Progenitor cell of endocrine pancreas (in vitro differentiated cells): Measurements from ENCODE around the gene JADE1. TPM values are rescaled to one million over a fixed set of nuclear protein-coding genes. Genes with fewer than 3 reads are reported as not detected.

Experiments
- DNase-seq: peaks from one replicate; pipeline ENCODE4 v3.0.0; 2021; ENCODE audit warnings: low spot score; ENCODE audit not compliant: unreplicated experiment
- H3K27ac Mint-ChIP-seq: 2 replicates; pipeline ENCODE4 v1.8.0; 2021; ENCODE audit warnings: mild to moderate bottlenecking, moderate library complexity, mixed read lengths
- H3K27me3 Mint-ChIP-seq: 2 replicates; pipeline ENCODE4 v1.8.0; 2021; ENCODE audit warnings: mixed read lengths
- H3K36me3 Mint-ChIP-seq: 2 replicates; pipeline ENCODE4 v1.8.0; 2022; ENCODE audit warnings: mixed read lengths; ENCODE audit not compliant: insufficient read depth
- H3K4me1 Mint-ChIP-seq: 2 replicates; pipeline ENCODE4 v1.8.0; 2021; ENCODE audit warnings: low read depth, mixed read lengths
- H3K4me3 Mint-ChIP-seq: 2 replicates; pipeline ENCODE4 v1.8.0; 2021; ENCODE audit warnings: low read depth, mild to moderate bottlenecking, moderate library complexity, mixed read lengths
- H3K9me3 Mint-ChIP-seq: 2 replicates; pipeline ENCODE4 v1.8.0; 2021; ENCODE audit warnings: low read depth, mixed read lengths
- CTCF ChIP-seq: fragments of 200-600 bp; sonication (generic); IDR thresholded peaks from one replicate; pipeline ENCODE4 v1.5.0; 2021; ENCODE audit warnings: antibody characterized with exemption, mild to moderate bottlenecking; ENCODE audit not compliant: unreplicated experiment
- total RNA-seq: library from RNA; stranded (reverse); gene quantifications from 2 replicates; pipeline ENCODE4 v1.2.1, GENCODE V29; 2021

The JADE1 gene
- total RNA-seq, 1 donor from 2014 or later, result 35.3 TPM

DNA sequence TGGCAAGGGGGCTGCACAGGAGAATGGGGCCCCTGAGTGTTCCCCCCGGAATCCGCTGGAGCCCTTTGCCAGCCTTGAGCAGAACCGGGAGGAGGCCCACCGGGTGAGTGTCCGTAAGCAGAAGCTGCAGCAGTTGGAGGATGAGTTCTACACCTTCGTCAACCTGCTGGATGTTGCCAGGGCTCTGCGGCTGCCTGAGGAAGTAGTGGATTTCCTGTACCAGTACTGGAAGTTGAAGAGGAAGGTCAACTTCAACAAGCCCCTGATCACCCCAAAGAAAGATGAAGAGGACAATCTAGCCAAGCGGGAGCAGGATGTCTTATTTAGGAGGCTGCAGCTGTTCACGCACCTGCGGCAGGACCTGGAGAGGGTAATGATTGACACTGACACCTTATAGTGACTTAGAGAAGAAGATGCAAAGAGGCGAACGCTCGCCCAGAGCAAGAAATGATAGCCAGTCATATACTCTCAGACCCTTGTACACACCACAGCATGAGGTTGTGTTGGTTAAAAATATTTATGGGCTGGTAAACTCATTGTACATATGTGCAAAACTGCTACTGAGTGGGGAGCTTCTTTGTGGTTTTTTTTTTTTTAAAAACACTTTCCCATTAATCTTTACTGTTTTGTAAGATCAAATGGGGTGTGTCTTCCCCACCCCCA is 52.5 kb downstream of the JADE1 start:
- H3K4me1 Mint-ChIP-seq, result peaks cover 5% of the 10 kb centered on the region
- H3K27ac Mint-ChIP-seq, result no peak overlapping the region
- H3K4me3 Mint-ChIP-seq, result no peak overlapping the region
- peaks cover 20% of the 10 kb centered on the region for H3K36me3 Mint-ChIP-seq
- no peak for DNase-seq
- no peaks in the 10 kb centered on the region for H3K27me3 Mint-ChIP-seq
- TF ChIP-seq CTCF, result no peak
- H3K9me3 Mint-ChIP-seq, result no peaks in the 10 kb centered on the region

DNA sequence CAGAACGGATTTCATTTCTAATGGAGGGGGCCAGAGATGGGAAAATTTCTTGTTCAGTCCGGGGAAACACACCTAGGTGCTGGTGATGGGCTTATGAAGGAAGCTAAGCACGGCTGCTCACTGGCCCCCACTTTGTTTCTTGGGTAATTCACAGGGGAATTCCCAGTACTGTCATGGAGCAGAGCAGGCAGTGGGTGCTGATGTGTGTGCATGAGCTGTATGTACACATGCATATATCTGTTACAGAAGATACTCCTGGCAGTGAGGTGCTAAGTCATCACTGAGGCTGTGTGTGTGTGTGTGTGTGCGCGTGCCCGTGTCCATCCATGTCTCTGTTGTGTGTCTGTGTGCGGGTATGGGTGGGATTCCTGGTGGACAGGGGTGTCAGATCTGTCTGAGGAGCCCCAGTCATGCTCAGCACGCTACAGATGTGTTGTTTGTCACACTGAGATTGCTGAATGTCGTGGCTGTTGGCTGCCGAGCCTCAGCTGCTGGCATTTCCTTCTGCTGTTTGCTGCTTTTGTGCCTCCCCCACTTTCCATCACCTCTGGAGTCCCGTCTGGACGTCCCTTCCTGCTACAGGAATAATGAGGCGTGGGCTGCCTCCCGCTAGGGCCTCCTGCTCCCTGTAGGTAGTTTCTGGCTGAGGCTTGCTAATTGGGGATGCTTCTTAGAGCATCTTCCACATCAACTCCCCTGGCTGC is 53.3 kb downstream of the JADE1 start:
- peaks cover 18% of the 10 kb centered on the region for H3K36me3 Mint-ChIP-seq
- no peak overlapping the region for H3K27ac Mint-ChIP-seq

GRCh38 chr4:128863312-128864075 is 54.0 kb downstream of the JADE1 start:
- peaks cover 8% of the 10 kb centered on the region for H3K4me1 Mint-ChIP-seq
- peak; percentile 72 for DNase-seq
- no peaks in the 10 kb centered on the region for H3K9me3 Mint-ChIP-seq
- no peaks in the 10 kb centered on the region for H3K27me3 Mint-ChIP-seq
- H3K36me3 Mint-ChIP-seq, result peaks cover 15% of the 10 kb centered on the region
- TF ChIP-seq CTCF, result peak; percentile 86
- H3K27ac Mint-ChIP-seq, result peak overlapping the region; percentile 15
- no peak overlapping the region for H3K4me3 Mint-ChIP-seq

More for the DNA sequence above, 53.3 kb downstream of the JADE1 start:
- H3K4me3 Mint-ChIP-seq, result no peak overlapping the region
- H3K27me3 Mint-ChIP-seq, result no peaks in the 10 kb centered on the region
- peaks cover 5% of the 10 kb centered on the region for H3K4me1 Mint-ChIP-seq
- no peak for TF ChIP-seq CTCF
- no peaks in the 10 kb centered on the region for H3K9me3 Mint-ChIP-seq
- no peak for DNase-seq

- Mint-ChIP-seq H3K27me3 (no peaks in the 10 kb centered on the region), H3K27ac (no peak overlapping the region), H3K9me3 (no peaks in the 10 kb centered on the region), H3K4me1 (peaks cover 9% of the 10 kb centered on the region), H3K36me3 (peaks cover 17% of the 10 kb centered on the region), H3K4me3 (no peak overlapping the region)
- DNase-seq, result no peak
- no peak for TF ChIP-seq CTCF
These were observed 55.6 kb downstream of the JADE1 start for GRCh38 chr4:128865132-128865531.

- H3K4me3 Mint-ChIP-seq, result no peak overlapping the region
- peaks cover 20% of the 10 kb centered on the region for H3K36me3 Mint-ChIP-seq
- no peak overlapping the region for H3K27ac Mint-ChIP-seq
- no peak for TF ChIP-seq CTCF
- no peaks in the 10 kb centered on the region for H3K27me3 Mint-ChIP-seq
- H3K9me3 Mint-ChIP-seq, result no peaks in the 10 kb centered on the region
- H3K4me1 Mint-ChIP-seq, result peaks cover 9% of the 10 kb centered on the region
- no peak for DNase-seq
These were observed 56.8 kb downstream of the JADE1 start for GRCh38 chr4:128866269-128866668.
